ENCODE data around the gene ADAMTS7.
"Not testable (repeated sequence)": the region's sequence is repeated elsewhere in the genome, so short reads cannot be mapped to it uniquely, and the experiment has no call there.

Gene ADAMTS7

DNA sequence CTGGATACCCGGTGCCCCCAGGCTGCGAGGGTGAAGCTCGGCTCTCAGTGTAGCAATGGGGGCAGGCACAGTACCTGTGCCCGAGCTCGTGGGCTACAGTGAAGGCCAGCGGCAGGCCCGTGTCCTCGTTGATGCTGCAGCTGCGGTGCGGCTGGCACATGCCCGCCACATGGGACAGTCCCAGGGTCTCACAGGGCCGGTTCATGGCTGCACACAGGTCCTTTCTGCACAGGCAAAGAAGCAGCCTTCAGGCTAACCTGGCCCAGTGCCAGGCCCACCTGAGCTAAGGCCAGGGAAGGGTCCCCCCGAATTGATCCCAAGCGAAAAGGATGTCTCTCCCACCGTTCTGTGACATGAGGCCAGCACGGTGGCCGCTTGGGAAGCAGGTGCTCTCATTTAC is 21.6 kb downstream of the ADAMTS7 start:
- DNase-seq (ENCODE audit: low spot score in 2 of 2), result no peak
- no peak overlapping the region for H3K27ac Mint-ChIP-seq (ENCODE audit: low read depth)
- no peak overlapping the region for H3K4me3 Mint-ChIP-seq
- peaks cover 14% of the 10 kb centered on the region for H3K27me3 Mint-ChIP-seq
- no peaks in the 10 kb centered on the region for H3K9me3 Mint-ChIP-seq
- no peaks in the 10 kb centered on the region for H3K36me3 Mint-ChIP-seq (ENCODE audit: insufficient read depth)
- H3K4me1 Mint-ChIP-seq, result no peaks in the 10 kb centered on the region
- no peak for ATAC-seq (replicated peaks; ENCODE audit: extremely low read depth, poor library complexity, severe bottlenecking)

DNA sequence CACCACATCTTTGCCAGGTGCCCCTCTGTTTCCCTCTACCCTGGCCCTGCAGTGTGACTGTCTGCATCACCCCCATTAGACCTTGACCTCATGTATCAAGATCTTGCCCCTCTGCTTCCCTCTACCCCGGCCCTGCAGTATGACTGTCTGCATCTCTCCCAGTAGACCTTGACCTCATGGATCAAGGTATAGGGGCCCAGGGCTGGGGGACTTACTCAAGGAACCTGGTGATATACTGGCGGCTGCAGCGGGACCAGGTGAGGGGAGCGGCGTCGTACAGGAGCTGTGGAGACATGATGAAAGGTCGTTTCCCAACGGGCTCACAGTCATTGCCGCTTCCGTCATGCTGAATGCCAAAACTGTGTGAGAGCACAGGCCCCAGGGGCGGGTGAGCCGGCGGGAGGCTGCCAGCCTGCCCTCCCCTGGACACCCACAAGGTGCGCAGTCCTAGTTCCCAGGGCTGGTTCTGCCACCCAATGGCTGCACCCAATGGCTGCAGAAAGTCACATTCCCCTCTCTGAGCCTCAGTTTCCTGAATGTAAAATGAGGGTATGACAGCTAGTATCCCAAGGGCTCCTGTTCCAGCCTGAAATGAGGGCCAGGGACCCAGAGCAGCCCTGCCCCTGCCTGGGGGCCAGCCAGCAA is 23.1 kb downstream of the ADAMTS7 start:
- H3K36me3 Mint-ChIP-seq (ENCODE audit: insufficient read depth), result no peaks in the 10 kb centered on the region
- ATAC-seq (replicated peaks; ENCODE audit: extremely low read depth, poor library complexity, severe bottlenecking) (no peak), DNase-seq (ENCODE audit: low spot score in 2 of 2) (no peak)
- no peaks in the 10 kb centered on the region for H3K9me3 Mint-ChIP-seq
- H3K4me1 Mint-ChIP-seq, result no peaks in the 10 kb centered on the region
- peaks cover 10% of the 10 kb centered on the region for H3K27me3 Mint-ChIP-seq
- no peak overlapping the region for H3K4me3 Mint-ChIP-seq
- no peak overlapping the region for H3K27ac Mint-ChIP-seq (ENCODE audit: low read depth)

DNA sequence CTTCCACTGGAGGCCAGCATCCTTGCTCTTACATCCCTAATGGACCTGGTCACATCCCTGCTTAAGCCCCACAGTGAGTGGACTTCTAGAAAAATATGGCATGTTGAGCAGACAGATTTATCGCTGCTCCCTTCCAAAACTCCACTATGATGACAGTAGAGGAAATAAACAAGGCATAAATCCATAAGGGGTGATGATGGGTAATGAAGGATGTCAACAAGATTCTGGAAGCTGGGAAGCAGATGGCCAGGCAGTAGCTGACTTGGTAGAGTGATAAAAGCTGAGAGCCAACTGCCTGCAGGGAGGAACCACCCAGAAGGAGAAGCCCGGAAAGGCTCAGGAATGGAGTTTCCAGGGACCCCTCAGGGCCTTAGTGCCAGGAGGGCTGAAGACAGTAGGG is 28.9 kb downstream of the ADAMTS7 start:
- H3K9me3 Mint-ChIP-seq, result not testable (repeated sequence)

DNA sequence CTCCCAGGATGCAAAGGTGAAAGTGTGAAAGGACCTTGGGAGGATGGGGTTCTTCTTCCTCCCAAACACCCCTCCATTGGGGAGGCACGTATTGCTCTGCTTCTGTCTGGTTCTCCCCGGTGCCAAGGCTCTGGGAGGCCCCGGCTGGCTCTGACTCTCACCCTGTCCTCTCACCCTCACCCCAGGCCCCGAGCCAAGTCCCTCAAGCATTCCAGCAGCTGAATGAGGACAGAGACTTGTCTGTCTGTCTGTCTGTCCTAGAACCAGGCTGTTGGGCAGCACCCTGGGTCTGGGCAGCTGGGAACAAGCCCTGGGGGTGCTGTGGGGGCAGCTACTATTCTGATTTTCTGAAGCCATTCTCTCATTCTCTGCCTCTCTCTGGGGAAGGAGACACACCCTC is 29.9 kb downstream of the ADAMTS7 start:
- H3K4me3 Mint-ChIP-seq; H3K36me3 Mint-ChIP-seq (ENCODE audit: insufficient read depth); H3K9me3 Mint-ChIP-seq; H3K4me1 Mint-ChIP-seq; ATAC-seq (replicated peaks; ENCODE audit: extremely low read depth, poor library complexity, severe bottlenecking); DNase-seq (ENCODE audit: low spot score in 2 of 2); H3K27ac Mint-ChIP-seq (ENCODE audit: low read depth): not testable (repeated sequence)
- peaks cover 37% of the 10 kb centered on the region for H3K27me3 Mint-ChIP-seq

More for the DNA sequence above, 28.9 kb downstream of the ADAMTS7 start:
- ATAC-seq (replicated peaks; ENCODE audit: extremely low read depth, poor library complexity, severe bottlenecking); DNase-seq (ENCODE audit: low spot score in 2 of 2); H3K27ac Mint-ChIP-seq (ENCODE audit: low read depth); H3K36me3 Mint-ChIP-seq (ENCODE audit: insufficient read depth); H3K4me1 Mint-ChIP-seq; H3K4me3 Mint-ChIP-seq: not testable (repeated sequence)
- peaks cover 35% of the 10 kb centered on the region for H3K27me3 Mint-ChIP-seq

DNA sequence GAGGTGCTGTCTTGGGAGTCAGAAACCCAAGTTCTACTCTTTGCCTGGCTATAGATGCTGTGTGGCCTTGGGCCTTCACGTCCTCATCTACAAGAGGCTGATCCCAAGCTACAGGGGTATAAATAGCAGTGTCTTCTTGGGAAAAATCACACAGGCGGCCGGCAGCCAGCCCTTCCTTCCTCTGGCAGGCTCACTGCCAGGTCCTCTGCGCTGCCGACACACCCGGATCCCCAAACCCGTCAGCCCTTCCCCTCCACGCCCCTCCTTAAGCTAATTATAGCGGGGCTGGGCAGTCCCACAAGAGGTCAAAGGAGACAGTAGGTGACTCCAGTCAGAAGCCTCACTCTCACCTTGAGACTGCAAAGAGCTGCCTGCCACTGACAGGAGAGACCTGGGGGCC is 31.3 kb downstream of the ADAMTS7 start:
- not testable (repeated sequence) for DNase-seq (ENCODE audit: low spot score in 2 of 2); ATAC-seq (replicated peaks; ENCODE audit: extremely low read depth, poor library complexity, severe bottlenecking); H3K4me1 Mint-ChIP-seq; H3K27ac Mint-ChIP-seq (ENCODE audit: low read depth); H3K4me3 Mint-ChIP-seq; H3K36me3 Mint-ChIP-seq (ENCODE audit: insufficient read depth); H3K9me3 Mint-ChIP-seq
- peaks cover 33% of the 10 kb centered on the region for H3K27me3 Mint-ChIP-seq

DNA sequence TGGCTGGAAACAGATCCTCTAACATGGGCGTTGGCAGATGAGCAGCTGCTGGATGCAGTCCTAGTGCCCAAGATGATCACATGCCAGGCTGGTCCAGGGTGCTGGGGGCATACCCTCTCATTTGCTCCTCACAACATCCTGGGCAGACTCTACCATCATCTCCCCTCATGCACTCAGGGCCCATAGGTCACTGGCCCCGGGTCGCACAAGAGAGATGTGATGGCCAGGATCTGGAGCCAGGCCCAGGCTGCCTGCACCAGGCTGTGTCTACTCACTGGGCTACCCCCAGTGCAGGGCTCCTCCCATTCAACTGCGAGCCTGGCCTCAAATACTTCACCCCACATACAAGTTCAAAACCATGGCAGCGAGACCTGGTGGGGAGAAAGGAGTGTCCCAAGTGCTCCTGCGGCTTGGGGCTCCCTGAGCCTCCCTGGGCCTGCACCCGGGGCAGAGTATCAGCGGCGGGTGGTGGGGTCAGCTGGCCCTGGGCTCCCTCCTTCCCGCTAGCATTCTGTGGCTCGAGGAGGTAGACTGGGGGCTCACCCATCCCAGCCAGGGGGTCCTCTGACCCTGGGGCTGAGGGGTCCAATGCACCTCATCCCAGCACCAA is 32.0 kb downstream of the ADAMTS7 start:
- H3K9me3 Mint-ChIP-seq; H3K27ac Mint-ChIP-seq (ENCODE audit: low read depth); ATAC-seq (replicated peaks; ENCODE audit: extremely low read depth, poor library complexity, severe bottlenecking); H3K4me3 Mint-ChIP-seq; H3K4me1 Mint-ChIP-seq; DNase-seq (ENCODE audit: low spot score in 2 of 2); H3K36me3 Mint-ChIP-seq (ENCODE audit: insufficient read depth): not testable (repeated sequence)
- peaks cover 26% of the 10 kb centered on the region for H3K27me3 Mint-ChIP-seq

DNA sequence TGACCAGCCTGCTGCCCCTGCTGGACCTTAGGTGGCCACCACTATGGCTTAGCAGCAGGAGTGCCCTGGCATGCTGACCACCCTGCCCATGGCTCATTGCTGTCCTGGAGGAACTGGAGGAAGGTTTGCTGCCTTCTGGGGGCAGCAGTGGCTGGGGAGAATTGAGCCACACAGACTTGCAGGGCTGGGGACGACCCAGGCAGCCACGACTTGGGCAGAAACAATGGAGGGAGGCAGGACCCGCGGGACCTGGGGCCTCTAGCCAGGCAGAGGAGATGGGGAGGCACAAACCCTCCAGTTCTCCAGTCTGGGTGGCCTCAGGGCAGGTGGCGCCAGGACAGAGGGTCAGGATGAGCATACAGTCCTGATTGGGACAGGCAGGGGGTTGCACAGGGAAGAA is 32.8 kb downstream of the ADAMTS7 start:
- no peaks in the 10 kb centered on the region for H3K9me3 Mint-ChIP-seq
- no peak overlapping the region for H3K4me3 Mint-ChIP-seq
- no peaks in the 10 kb centered on the region for H3K36me3 Mint-ChIP-seq (ENCODE audit: insufficient read depth)
- peaks cover 6% of the 10 kb centered on the region for H3K4me1 Mint-ChIP-seq
- no peak for ATAC-seq (replicated peaks; ENCODE audit: extremely low read depth, poor library complexity, severe bottlenecking)
- DNase-seq (ENCODE audit: low spot score in 2 of 2), result no peak
- H3K27ac Mint-ChIP-seq (ENCODE audit: low read depth), result no peak overlapping the region
- peaks cover 26% of the 10 kb centered on the region for H3K27me3 Mint-ChIP-seq

DNA sequence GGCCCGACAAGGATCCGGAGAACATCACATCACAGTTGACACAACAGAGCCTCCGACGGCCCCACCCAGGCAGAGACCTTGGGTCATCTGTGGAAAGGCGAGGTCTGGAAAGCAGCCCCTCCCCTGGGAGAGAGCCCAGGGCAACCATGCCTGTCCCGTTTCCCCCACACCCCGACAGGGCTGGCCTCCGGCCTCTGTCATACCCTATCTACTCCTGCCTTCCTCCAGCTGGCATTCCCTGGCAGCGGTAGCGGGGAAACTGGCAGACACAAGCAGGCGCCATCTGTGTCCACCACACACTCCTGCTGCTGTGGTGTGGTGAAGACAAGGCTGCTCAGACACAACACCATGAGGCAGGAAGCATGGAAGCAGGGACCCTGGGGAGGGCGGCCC is 33.3 kb downstream of the ADAMTS7 start:
- not testable (repeated sequence) for H3K4me3 Mint-ChIP-seq; H3K4me1 Mint-ChIP-seq; H3K36me3 Mint-ChIP-seq (ENCODE audit: insufficient read depth); DNase-seq (ENCODE audit: low spot score in 2 of 2); ATAC-seq (replicated peaks; ENCODE audit: extremely low read depth, poor library complexity, severe bottlenecking); H3K9me3 Mint-ChIP-seq; H3K27ac Mint-ChIP-seq (ENCODE audit: low read depth)
- H3K27me3 Mint-ChIP-seq, result peaks cover 26% of the 10 kb centered on the region

DNA sequence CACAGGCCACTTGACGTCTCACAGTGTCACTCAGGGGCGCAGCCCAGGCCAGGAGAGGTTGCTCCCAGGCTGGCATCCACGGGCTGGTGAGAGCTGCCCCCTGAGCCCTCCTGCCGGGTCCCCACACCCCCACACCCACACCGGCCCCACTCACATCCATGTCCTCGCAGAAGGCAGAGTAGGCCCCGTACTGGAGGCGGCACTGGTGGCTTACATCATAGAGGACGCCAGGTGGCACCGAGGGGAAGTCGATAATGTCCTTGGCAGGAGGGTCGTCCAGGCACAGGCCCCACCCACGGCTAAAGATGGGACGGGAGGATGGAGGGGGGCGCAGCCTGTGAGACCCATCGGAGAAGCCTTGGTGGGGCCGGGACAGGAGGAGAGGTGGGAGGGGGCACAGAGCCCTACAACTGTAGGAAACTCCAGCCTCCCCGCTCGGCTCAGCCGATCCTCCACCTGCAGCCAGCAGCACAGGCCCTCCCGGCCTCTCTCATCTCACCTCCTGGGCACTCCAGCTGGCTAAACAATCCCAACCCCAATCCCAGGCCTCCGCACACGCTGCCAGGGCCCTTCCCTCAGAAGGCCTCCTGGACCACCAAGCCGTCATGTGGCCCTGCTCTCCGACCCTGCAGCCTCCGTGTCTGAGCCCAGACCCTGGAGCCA is 33.8 kb downstream of the ADAMTS7 start:
- H3K36me3 Mint-ChIP-seq (ENCODE audit: insufficient read depth); H3K4me3 Mint-ChIP-seq; H3K4me1 Mint-ChIP-seq; H3K9me3 Mint-ChIP-seq; ATAC-seq (replicated peaks; ENCODE audit: extremely low read depth, poor library complexity, severe bottlenecking); H3K27ac Mint-ChIP-seq (ENCODE audit: low read depth); DNase-seq (ENCODE audit: low spot score in 2 of 2): not testable (repeated sequence)
- peaks cover 26% of the 10 kb centered on the region for H3K27me3 Mint-ChIP-seq

DNA sequence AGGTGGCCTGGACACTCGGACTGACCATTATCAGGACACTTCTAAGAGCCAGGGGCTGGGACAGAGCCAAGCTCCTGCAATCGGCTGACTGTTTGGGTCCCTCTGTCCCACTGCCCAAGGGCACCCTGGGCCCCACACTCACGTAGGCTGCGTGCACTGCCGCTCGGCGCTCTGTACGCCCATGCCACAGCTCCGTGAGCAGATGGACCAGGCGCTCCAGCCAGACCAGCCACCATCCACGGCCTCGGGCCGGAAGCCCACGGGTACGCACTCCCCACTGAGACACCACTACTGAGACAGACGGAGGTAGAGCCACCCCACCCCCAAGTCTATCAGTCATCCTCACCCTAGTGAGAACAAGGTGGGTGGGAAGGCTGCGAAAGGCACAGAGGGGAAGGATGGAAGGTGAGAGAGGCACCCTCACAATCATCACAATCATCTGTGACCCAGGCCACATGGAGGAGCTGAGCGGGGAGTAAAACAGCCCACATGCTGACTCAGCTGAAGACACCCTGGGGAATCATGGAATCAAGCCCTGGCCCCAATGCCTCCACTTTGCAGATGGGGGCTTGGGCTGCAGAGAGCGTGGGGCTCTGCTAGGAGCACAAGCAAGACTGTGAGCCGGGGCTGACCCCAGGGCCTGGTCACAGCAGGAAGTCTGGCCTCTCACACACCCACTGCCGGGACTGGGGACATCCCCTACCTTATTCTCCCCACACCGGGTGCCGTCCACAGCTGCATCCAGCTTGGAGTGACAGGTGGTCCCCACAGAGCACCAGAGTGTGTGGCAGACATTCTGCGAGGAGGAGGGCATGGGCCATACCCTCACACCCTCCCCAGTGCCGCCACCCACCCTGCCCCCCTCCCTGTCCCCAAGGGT is 35.0 kb downstream of the ADAMTS7 start:
- DNase-seq (ENCODE audit: low spot score in 2 of 2); H3K4me1 Mint-ChIP-seq; H3K9me3 Mint-ChIP-seq; H3K4me3 Mint-ChIP-seq; ATAC-seq (replicated peaks; ENCODE audit: extremely low read depth, poor library complexity, severe bottlenecking); H3K36me3 Mint-ChIP-seq (ENCODE audit: insufficient read depth); H3K27ac Mint-ChIP-seq (ENCODE audit: low read depth): not testable (repeated sequence)
- H3K27me3 Mint-ChIP-seq, result peaks cover 18% of the 10 kb centered on the region

DNA sequence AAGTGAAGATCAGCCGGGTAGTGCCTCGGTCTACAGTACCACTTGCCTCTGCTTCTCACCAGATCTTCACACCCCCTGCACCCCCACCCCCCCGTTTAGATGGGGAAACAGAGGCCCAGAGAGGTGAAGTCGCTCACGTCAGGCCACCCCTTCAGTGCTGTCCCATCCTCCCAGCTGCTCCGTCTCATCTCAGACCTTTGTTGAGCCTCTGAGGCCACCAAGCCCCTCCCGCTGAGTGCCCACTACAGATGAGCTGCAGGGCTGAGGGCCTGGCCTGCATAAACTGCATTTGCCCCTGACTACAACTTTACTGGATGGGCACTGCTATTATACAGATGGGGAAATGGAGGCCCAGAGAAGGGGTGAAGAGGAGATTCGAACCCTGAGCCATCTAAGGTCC is 35.8 kb downstream of the ADAMTS7 start:
- no peak overlapping the region for H3K4me3 Mint-ChIP-seq
- no peaks in the 10 kb centered on the region for H3K36me3 Mint-ChIP-seq (ENCODE audit: insufficient read depth)
- no peaks in the 10 kb centered on the region for H3K9me3 Mint-ChIP-seq
- H3K27ac Mint-ChIP-seq (ENCODE audit: low read depth), result no peak overlapping the region
- peaks cover 15% of the 10 kb centered on the region for H3K27me3 Mint-ChIP-seq
- DNase-seq (ENCODE audit: low spot score in 2 of 2) (no peak), ATAC-seq (replicated peaks; ENCODE audit: extremely low read depth, poor library complexity, severe bottlenecking) (no peak)
- H3K4me1 Mint-ChIP-seq, result no peaks in the 10 kb centered on the region

DNA sequence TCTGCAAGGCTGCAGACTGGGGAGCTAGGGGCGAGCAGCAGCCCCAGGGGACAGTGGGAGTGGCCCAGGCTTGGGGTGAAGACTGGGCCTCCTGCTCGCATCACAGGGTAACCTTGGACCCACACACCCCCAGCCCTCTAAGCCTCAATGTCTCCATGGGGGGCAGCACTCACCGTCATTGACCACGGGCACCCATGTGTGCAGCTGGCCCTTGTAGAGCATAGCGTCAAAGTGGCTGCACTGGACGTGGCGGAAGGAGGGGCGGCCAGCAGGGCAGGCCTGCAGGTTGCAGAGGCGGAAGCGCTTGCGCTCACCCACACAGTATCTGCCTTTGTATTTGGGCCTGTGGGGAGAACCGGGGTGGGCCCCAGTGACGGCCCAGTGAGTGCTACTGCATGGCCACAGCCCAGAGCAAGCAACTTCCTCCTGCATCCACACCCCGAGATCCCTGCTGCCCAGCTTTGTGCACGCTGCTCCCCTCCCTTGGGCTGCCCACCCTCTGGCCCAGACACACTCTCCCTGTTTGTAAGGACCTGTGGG is 36.7 kb downstream of the ADAMTS7 start:
- not testable (repeated sequence) for H3K36me3 Mint-ChIP-seq (ENCODE audit: insufficient read depth); H3K9me3 Mint-ChIP-seq; H3K27ac Mint-ChIP-seq (ENCODE audit: low read depth); H3K4me3 Mint-ChIP-seq; H3K4me1 Mint-ChIP-seq; ATAC-seq (replicated peaks; ENCODE audit: extremely low read depth, poor library complexity, severe bottlenecking); DNase-seq (ENCODE audit: low spot score in 2 of 2)
- peaks cover 15% of the 10 kb centered on the region for H3K27me3 Mint-ChIP-seq
